CD4-positive, alpha-beta T cell treated with Interleukin-17A for 4 hours (primary cell): ENCODE measurements around the gene DTWD2.
"Not testable (repeated sequence)": the region's sequence is repeated elsewhere in the genome, so short reads cannot be mapped to it uniquely, and the experiment has no call there.

ENCODE experiments used
- DNase-seq: peaks from one replicate; pipeline ENCODE4 v3.0.0-alpha.2; 2020; ENCODE audit warnings: mixed read lengths

The DTWD2 gene

DNA sequence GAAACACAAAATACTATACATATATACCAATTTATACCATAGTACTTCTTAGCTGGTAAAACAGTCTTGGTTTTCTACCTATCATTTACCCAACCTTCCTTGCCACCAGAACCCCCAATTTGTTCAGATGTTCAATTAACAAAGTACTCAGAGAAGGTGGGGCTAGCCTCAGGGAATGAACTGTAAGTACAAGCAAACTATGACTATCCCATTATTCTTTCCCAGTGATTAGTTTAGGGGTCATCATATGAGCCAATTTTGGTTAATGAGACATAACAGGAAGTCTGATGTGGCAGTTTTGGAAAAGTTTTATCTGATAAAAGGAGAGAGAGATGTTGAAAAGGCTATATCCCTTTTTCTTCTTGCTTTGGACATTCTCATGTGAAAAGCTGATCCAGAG lies 125.8 kb downstream of the DTWD2 start:
- no peak for DNase-seq

DNA sequence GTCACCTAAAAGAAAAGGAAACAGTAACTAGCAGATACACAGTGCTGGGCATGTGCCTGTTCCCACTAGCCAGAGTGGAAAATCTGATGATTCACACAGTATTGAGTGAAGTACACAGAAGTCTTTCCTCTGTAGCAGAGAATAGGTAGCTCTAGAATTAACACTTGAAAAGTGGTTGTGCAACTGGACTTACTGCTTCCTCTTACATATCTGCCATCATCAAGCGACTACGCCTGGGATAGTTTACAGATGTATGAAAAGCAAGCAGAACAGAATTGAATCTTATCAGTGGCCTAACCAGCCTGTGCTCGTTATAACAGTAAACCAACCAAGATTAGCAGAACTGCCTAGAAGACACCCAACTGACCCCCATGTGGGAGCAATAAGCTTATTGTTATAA lies 130.6 kb downstream of the DTWD2 start:
- no peak for DNase-seq

DNA sequence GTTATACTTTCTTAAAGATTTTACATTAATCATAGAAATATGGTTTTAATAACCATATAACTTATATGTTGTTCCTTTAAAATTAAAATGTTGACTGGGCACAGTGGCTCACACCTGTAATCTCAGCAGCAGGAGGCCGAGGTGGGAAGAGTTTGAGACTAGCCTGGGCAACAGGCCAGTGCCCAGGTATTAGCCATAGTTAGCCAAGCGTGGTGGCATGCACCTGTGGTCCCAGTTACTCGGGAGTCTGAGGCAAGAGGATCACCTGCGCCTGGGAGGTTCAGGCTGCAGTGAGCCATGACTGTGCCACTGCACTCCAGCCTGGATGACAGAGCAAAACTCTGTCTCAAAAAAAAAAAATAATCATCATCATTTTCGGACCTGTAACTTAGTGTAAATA lies 133.5 kb downstream of the DTWD2 start:
- no peak for DNase-seq

DNA sequence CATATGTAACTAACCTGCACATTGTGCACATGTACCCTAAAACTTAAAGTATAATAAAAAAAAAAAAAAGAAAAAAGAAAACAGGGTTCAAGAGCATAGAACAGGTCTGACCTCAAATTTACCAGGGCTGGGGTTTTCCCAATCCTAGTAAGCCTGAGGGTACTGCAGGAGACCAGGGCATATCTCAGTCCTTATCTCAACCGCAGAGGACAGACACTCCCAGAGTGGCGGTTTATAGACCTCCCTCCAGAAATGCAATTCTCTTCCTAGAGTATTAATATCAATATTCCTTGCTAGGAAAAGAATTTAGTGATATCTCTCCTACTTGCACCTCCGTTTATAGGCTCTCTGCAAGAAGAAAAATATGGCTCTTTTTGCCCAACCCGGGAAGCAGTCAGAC lies 136.6 kb downstream of the DTWD2 start:
- DNase-seq: not testable (repeated sequence)

DNA sequence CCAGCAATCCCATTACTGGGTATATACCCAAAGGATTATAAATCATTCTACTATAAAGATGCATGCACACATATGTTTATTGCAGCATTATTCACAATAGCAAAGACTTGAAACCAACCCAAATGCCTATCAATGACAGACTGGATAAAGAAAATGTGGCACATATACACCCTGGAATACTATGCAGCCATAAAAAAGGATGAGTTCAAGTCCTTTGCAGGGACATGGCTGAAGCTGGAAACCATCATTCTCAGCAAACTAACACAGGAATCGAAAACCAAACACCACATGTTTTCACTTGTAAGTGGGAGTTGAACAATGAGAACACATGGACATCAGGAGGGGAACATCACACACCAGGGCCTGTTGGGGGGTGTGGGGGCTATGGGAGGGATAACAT lies 138.8 kb downstream of the DTWD2 start:
- DNase-seq: not testable (repeated sequence)

DNA sequence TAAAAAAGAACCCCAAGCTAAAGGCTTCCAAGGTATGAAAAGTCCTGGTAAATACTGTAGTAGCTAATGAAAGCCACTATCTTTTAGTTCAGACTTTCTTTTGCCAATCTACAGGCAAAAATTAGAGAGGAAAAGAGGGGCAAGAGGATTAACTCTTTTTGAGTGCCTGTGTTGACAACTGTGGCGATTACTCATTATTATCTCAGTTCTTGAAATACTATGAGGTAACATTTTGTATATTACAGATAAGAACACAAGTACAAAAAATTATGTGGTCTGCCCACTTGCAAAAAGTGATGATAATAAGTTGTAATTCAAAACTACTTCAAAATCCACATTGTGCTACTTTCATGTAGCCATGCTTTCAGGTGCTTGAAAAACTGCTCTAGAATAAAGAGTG lies 144.0 kb downstream of the DTWD2 start:
- no peak for DNase-seq

DNA sequence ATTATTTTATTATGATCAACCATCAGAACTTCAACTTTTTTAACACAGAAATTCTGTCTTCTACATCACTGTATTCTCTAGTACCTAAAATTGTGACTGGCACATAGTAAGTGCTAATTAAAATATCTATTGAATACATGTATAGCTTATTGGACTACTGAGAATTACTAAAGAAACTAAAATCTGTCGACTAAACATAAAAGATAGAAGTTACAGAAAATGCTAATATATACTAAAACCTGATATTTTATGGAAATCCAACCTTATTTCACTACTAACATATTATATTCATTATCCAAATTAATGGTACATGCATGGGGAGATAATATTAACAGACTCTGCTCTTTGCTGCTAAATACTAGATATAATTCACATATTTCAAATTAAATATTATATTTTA lies 153.6 kb downstream of the DTWD2 start:
- no peak for DNase-seq

DNA sequence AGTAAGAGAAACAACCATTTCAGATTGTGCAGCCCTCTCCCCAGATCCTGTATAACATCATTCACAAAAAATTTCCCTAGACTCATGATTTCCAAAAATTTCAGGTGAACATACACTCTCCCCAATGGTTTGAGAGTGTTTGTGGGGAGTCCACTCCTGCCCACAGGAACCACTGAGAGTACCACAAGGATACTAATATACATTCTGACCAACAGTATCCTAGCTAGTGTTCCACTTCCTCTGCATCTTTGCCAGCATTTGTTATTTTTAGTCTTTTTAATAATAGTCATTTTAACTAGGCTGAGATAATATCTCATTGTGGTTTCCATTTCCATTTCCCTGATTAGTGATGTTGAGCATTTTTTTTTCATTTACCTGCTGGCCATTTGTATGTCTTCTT lies 155.4 kb downstream of the DTWD2 start:
- DNase-seq: no peak

DNA sequence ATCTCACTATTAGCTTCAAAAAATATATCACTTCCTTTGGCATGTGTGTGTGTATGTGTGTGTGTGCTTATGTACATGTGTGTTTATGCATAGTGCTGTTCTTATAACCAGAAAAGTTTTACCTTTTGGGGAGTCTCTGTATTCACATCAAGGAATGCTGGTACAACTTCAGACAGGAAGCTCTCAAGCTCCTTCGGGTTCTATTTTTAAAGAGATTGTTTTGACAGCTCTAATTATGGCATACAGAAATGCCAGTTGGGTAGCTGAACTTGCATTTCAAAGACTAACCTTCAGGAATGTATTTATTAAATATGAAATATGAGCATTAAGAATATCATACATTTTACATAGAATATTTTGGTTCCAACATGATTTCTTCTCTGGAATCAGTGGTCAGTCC lies 163.1 kb downstream of the DTWD2 start:
- no peak for DNase-seq

DNA sequence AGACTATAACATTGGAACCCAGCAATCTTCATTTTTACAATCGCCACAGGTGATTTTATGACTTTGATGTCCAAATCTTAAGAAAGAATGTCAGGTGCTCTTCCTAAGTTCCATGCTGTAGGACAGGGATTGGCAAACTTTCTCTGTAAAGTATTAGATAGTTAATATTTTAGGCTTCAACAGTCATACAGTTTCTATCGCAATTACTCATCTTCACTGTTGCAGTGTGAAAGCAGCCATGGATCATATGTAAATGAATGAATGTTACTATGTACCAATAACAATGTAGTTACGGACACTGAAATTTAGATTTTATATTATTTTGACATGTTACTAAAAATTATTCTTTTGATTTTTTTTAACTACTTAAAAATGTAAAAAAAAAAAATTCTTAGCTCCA lies 169.7 kb downstream of the DTWD2 start:
- no peak for DNase-seq

DNA sequence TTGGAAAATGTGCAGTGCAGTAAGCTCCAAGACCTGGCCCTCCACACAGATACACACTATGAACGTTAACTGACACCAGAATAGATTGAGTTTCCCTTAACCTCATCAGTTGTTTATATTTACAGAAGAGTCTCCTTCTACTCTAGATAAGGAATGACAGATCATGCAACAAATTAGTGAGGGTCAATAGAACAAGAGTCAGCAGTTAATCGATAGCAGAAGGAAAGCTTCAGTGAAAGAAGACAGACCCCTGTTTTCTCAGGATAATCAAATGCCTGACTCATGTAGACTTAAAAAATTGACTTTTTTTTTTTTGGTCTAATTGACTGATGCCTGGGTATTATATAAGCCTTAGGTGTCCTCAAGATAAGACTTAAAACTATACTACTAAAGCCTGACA lies 179.9 kb downstream of the DTWD2 start:
- DNase-seq: no peak

DNA sequence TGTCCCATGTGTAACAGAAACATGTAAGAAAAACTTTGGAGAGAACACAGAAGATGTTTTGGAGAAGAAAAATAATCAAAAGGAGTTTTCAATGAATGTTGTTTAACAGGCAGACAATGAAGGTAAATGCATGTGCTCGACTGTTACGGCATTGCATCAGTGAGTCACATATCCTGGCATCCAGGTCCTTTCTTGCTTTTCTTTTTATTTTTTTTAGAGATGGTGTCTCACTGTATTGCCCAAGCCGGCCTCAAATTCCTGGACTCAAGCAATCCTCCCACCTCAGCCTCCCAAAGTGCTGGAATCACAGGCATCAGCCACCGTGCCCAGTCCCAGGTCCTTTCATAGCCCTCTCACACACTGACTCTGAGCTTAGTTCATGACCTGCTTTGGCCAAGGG lies 181.8 kb downstream of the DTWD2 start:
- no peak for DNase-seq

DNA sequence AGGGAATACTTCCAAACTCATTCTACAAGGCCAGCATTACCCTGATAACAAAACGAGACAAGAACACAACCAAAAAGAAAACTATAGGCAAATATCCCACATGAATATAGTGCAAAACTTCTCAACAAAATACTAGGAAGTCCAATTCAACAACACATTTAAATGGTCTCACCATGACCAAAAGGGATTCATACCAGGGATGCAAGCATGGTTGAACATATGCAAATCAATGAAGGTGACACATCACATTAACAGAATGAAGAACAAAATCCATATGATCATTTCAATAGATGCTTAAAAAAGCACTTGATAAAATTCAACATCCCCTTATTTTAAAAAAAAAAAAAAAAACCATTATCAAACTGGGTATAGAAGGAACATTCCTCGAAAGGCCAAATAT lies 186.0 kb downstream of the DTWD2 start:
- no peak for DNase-seq

DNA sequence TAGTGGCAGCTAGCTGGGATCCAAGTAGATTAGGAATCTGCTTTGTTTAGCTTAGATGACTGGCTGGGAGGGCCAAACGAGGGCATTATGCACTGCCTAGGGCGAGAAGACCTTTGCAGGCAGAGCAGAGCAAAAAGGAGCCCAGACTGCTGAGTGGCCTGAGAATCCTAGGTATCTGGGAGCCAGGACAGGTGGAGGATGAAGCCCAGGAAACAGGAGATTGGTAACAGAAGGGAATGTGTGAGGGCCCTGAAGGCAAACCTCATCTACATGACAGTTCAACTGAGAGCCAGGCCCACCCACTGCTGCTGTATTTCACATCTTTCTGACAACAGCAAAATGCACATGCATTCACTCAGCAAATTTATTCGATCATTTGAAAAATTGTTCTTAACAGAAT lies 192.3 kb downstream of the DTWD2 start:
- no peak for DNase-seq

DNA sequence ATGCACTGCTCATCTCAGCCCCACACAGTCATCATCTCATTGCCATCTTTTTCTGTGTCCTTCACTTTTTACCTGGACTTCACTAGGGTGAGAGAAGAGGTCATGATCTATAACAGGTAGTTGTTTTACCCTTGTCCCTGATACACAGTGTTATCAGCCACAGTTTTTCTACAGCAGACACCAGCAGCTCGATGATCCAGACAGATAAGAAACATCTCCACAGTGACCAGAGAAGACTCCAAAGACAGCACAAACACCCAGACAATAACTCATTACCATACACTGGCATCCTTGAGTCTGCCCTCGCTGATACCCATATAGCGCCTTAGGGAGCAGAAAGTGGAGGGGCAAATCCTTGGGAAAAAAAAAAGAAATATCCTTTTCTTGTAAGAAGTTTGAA lies 194.1 kb downstream of the DTWD2 start:
- DNase-seq: no peak

DNA sequence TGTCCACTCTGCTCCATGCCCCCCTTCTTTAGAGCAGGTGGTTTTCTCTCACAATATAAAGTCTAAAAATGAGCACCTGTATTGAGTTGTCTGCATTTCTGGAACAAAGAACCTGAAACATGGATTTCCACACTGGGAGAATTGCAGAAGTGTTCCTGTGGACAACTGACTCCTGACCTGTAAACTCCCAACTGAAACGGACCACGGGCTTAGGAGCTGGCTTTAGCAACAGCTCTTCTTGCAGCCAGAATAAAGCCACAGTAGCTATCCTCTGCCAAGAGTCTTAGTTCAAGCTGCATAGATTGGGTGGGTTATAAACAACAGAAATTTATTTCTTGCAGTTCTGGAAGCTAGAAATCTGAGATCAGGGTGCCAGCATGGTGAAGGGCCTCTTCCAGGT lies 194.7 kb downstream of the DTWD2 start:
- no peak for DNase-seq

DNA sequence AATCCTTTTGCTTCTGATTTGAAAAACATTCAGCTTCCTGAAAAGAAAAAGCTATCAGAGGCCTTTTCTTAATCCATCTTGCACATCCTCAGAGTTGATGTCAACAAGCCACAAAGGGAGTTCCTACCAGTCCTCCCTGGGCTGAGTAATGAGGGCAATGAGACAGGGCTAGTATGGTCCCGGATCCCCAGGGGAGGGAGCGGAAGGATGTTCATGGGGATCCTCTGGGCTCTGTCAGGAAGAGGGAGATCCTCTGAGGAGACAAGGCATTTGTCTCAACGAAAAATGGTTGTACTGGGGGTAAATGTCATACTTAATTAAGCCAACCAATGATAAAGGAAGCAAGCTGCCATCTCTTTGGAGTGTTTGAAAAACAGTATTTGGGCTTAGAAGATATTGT lies 195.3 kb downstream of the DTWD2 start:
- no peak for DNase-seq

DNA sequence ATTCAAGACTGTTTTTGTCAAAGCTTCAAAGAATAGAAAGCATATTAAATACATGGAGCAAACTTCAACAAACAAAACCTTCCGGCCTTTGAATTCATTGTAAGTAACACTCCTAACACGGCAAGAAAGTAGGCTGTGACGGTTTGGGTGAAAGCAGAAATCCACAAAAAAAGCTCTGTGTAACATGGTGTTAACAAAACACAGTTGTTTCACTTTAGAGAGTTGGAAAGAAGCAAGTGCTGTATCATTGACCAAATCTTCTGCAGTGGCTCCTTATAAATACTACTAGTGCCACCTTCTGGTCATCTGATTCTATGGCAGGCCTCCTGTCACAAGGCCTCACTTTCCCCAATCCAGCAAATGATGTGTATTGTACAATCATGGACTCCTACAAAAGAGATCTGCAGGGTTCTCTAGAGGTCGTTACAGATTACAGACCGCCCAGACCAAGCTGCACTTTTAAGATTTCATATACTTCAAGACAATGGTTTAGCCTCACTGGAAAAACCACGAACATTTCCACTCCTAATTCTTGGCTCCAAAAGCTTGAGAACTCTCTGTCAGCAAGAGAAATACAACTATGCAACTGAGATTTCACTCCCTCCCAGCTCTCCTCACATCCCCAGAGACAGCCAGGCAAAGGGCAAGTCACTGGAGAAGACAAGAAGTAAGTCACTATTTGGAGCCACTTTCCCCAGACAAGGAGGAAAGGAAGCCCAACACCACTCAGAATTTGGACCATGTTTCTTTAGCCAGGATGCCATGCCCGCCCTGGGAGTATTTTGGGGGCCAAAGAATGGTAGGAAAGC lies 196.2 kb downstream of the DTWD2 start:
- DNase-seq: peak; percentile 3

DNA sequence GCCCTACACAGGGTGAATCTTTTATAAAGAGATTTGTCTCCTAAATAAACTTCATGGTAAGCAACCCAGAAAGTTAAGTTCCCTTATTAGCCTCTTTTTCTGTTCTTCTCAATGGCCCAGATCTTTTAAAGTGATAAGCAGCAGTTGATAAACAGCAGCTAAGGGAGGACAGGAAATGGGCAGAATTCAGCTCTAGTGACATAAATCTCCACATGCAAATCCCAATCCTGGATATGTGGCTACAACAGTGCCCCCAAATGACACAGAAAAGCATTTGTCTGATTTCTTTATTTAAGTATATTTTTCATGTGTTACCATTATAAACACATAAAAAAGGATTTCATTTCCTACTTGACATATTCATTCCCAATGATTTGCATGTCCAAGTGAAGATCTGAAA lies 199.0 kb downstream of the DTWD2 start:
- no peak for DNase-seq

DNA sequence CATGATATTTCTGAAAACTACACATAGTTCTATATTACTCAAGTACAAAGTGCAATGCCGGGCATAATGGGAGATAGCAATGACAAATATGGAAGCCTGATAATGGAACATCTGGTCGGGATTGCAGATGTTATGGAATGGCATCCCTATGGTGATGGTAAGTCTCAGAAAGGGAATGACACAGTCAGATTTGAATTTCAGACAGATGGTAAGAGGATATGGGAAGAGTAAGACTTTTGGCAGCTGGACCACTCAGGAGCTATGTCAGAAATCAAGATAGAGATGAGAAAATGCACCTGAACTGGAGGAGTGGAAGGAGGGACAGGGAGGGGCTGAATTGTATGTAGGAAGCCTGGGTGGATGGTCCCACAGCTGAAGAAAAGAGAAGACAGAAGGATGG lies 200.0 kb downstream of the DTWD2 start:
- DNase-seq: no peak
